ENCODE results near the gene SLC9A5.

SLC9A5 gene

GRCh38 chr16:67226295-67226803 is 22.4 kb upstream of the SLC9A5 start:
- H3K27me3 ChIP-seq (ENCODE audit: control insufficient read depth, insufficient read depth, low read length), result no peaks in the 10 kb centered on the region
- peak overlapping the region; percentile 93 for H3K4me3 ChIP-seq (ENCODE audit: low read length)
- no peaks in the 10 kb centered on the region for H3K9me3 ChIP-seq (ENCODE audit: control insufficient read depth, low read length)
- H3K36me3 ChIP-seq (ENCODE audit: control insufficient read depth, insufficient read depth, low read length), result peaks cover 3% of the 10 kb centered on the region
- peaks cover 24% of the 10 kb centered on the region for H3K4me1 ChIP-seq (ENCODE audit: control insufficient read depth, insufficient read depth, low read length)
- peak overlapping the region; percentile 82 for H3K9ac ChIP-seq (ENCODE audit: low read length)

GRCh38 chr16:67226804-67227566 is 21.8 kb upstream of the SLC9A5 start, which contains the start of gene TMEM208:
TSS of gene TMEM208 (plus strand) at chr16:67227130. CDS start at chr16:67227219, 89 bp downstream.
- no peaks in the 10 kb centered on the region for H3K9me3 ChIP-seq (ENCODE audit: control insufficient read depth, low read length)
- H3K4me1 ChIP-seq (ENCODE audit: control insufficient read depth, insufficient read depth, low read length), result peaks cover 24% of the 10 kb centered on the region
- peaks cover 9% of the 10 kb centered on the region for H3K36me3 ChIP-seq (ENCODE audit: control insufficient read depth, insufficient read depth, low read length)
- H3K9ac ChIP-seq (ENCODE audit: low read length), result peak within 1 kb of the TSS; percentile 82
- H3K4me3 ChIP-seq (ENCODE audit: low read length), result peak within 1 kb of the TSS; percentile 93
- H3K27me3 ChIP-seq (ENCODE audit: control insufficient read depth, insufficient read depth, low read length), result no peaks in the 10 kb centered on the region

GRCh38 chr16:67227567-67227921 is 21.2 kb upstream of the SLC9A5 start:
- Histone ChIP-seq H3K36me3 (ENCODE audit: control insufficient read depth, insufficient read depth, low read length) (peaks cover 9% of the 10 kb centered on the region), H3K9me3 (ENCODE audit: control insufficient read depth, low read length) (no peaks in the 10 kb centered on the region), H3K9ac (ENCODE audit: low read length) (peak overlapping the region; percentile 82), H3K4me1 (ENCODE audit: control insufficient read depth, insufficient read depth, low read length) (peaks cover 24% of the 10 kb centered on the region), H3K27me3 (ENCODE audit: control insufficient read depth, insufficient read depth, low read length) (no peaks in the 10 kb centered on the region), H3K4me3 (ENCODE audit: low read length) (peak overlapping the region; percentile 93)

GRCh38 chr16:67228034-67228785 is 20.6 kb upstream of the SLC9A5 start:
- Histone ChIP-seq H3K36me3 (ENCODE audit: control insufficient read depth, insufficient read depth, low read length) (peaks cover 9% of the 10 kb centered on the region), H3K27me3 (ENCODE audit: control insufficient read depth, insufficient read depth, low read length) (no peaks in the 10 kb centered on the region), H3K9ac (ENCODE audit: low read length) (peak overlapping the region; percentile 82), H3K9me3 (ENCODE audit: control insufficient read depth, low read length) (no peaks in the 10 kb centered on the region), H3K4me3 (ENCODE audit: low read length) (peak overlapping the region; percentile 93), H3K4me1 (ENCODE audit: control insufficient read depth, insufficient read depth, low read length) (peaks cover 24% of the 10 kb centered on the region)

- no peak overlapping the region for H3K9ac ChIP-seq (ENCODE audit: low read length)
- peaks cover 20% of the 10 kb centered on the region for H3K4me1 ChIP-seq (ENCODE audit: control insufficient read depth, insufficient read depth, low read length)
- no peaks in the 10 kb centered on the region for H3K27me3 ChIP-seq (ENCODE audit: control insufficient read depth, insufficient read depth, low read length)
- peaks cover 9% of the 10 kb centered on the region for H3K36me3 ChIP-seq (ENCODE audit: control insufficient read depth, insufficient read depth, low read length)
- no peaks in the 10 kb centered on the region for H3K9me3 ChIP-seq (ENCODE audit: control insufficient read depth, low read length)
- H3K4me3 ChIP-seq (ENCODE audit: low read length), result no peak overlapping the region
Measured at GRCh38 chr16:67228905-67229304, 19.9 kb upstream of the SLC9A5 start.

- H3K9me3 ChIP-seq (ENCODE audit: control insufficient read depth, low read length), result no peaks in the 10 kb centered on the region
- H3K4me3 ChIP-seq (ENCODE audit: low read length), result no peak overlapping the region
- no peak overlapping the region for H3K9ac ChIP-seq (ENCODE audit: low read length)
- peaks cover 9% of the 10 kb centered on the region for H3K36me3 ChIP-seq (ENCODE audit: control insufficient read depth, insufficient read depth, low read length)
- peaks cover 12% of the 10 kb centered on the region for H3K4me1 ChIP-seq (ENCODE audit: control insufficient read depth, insufficient read depth, low read length)
- H3K27me3 ChIP-seq (ENCODE audit: control insufficient read depth, insufficient read depth, low read length), result no peaks in the 10 kb centered on the region
Measured at GRCh38 chr16:67229906-67230808, 18.6 kb upstream of the SLC9A5 start.

- H3K9ac ChIP-seq (ENCODE audit: low read length), result no peak overlapping the region
- H3K36me3 ChIP-seq (ENCODE audit: control insufficient read depth, insufficient read depth, low read length), result peaks cover 15% of the 10 kb centered on the region
- no peak overlapping the region for H3K4me3 ChIP-seq (ENCODE audit: low read length)
Measured at GRCh38 chr16:67230809-67231660, 17.7 kb upstream of the SLC9A5 start.

GRCh38 chr16:67233596-67233995 is 15.2 kb upstream of the SLC9A5 start:
- Histone ChIP-seq H3K4me3 (ENCODE audit: low read length) (no peak overlapping the region), H3K9ac (ENCODE audit: low read length) (no peak overlapping the region), H3K9me3 (ENCODE audit: control insufficient read depth, low read length) (no peaks in the 10 kb centered on the region), H3K4me1 (ENCODE audit: control insufficient read depth, insufficient read depth, low read length) (no peaks in the 10 kb centered on the region), H3K36me3 (ENCODE audit: control insufficient read depth, insufficient read depth, low read length) (peaks cover 23% of the 10 kb centered on the region), H3K27me3 (ENCODE audit: control insufficient read depth, insufficient read depth, low read length) (no peaks in the 10 kb centered on the region)

More at GRCh38 chr16:67230809-67231660, 17.7 kb upstream of the SLC9A5 start:
- H3K27me3 ChIP-seq (ENCODE audit: control insufficient read depth, insufficient read depth, low read length), result no peaks in the 10 kb centered on the region
- H3K4me1 ChIP-seq (ENCODE audit: control insufficient read depth, insufficient read depth, low read length), result peaks cover 12% of the 10 kb centered on the region
- no peaks in the 10 kb centered on the region for H3K9me3 ChIP-seq (ENCODE audit: control insufficient read depth, low read length)

- peaks cover 23% of the 10 kb centered on the region for H3K36me3 ChIP-seq (ENCODE audit: control insufficient read depth, insufficient read depth, low read length)
- no peaks in the 10 kb centered on the region for H3K9me3 ChIP-seq (ENCODE audit: control insufficient read depth, low read length)
- no peaks in the 10 kb centered on the region for H3K27me3 ChIP-seq (ENCODE audit: control insufficient read depth, insufficient read depth, low read length)
- no peak overlapping the region for H3K9ac ChIP-seq (ENCODE audit: low read length)
- H3K4me1 ChIP-seq (ENCODE audit: control insufficient read depth, insufficient read depth, low read length), result no peaks in the 10 kb centered on the region
- no peak overlapping the region for H3K4me3 ChIP-seq (ENCODE audit: low read length)
Measured at GRCh38 chr16:67234180-67234597, 14.6 kb upstream of the SLC9A5 start.

GRCh38 chr16:67235816-67236562 is 12.8 kb upstream of the SLC9A5 start:
- Histone ChIP-seq H3K9ac (ENCODE audit: low read length) (no peak overlapping the region), H3K36me3 (ENCODE audit: control insufficient read depth, insufficient read depth, low read length) (peaks cover 23% of the 10 kb centered on the region)

More at GRCh38 chr16:67235816-67236562, 12.8 kb upstream of the SLC9A5 start:
- Histone ChIP-seq H3K4me1 (ENCODE audit: control insufficient read depth, insufficient read depth, low read length) (peaks cover 6% of the 10 kb centered on the region), H3K9me3 (ENCODE audit: control insufficient read depth, low read length) (no peaks in the 10 kb centered on the region), H3K27me3 (ENCODE audit: control insufficient read depth, insufficient read depth, low read length) (no peaks in the 10 kb centered on the region), H3K4me3 (ENCODE audit: low read length) (no peak overlapping the region)

All from mucosa of stomach (tissue), 1 donor.